GM19395 (cell line): ENCODE results near the gene SLC25A3.
"Not testable (repeated sequence)": the region's sequence is repeated elsewhere in the genome, so short reads cannot be mapped to it uniquely, and the experiment has no call there.

Source experiments
- ATAC-seq: cut with Tn5 transposase; IDR thresholded peaks from one replicate; pipeline ENCODE4 v1.9.1; 2021; ENCODE audit warnings: mild to moderate bottlenecking, moderate library complexity; ENCODE audit not compliant: unreplicated experiment

SLC25A3 gene

DNA sequence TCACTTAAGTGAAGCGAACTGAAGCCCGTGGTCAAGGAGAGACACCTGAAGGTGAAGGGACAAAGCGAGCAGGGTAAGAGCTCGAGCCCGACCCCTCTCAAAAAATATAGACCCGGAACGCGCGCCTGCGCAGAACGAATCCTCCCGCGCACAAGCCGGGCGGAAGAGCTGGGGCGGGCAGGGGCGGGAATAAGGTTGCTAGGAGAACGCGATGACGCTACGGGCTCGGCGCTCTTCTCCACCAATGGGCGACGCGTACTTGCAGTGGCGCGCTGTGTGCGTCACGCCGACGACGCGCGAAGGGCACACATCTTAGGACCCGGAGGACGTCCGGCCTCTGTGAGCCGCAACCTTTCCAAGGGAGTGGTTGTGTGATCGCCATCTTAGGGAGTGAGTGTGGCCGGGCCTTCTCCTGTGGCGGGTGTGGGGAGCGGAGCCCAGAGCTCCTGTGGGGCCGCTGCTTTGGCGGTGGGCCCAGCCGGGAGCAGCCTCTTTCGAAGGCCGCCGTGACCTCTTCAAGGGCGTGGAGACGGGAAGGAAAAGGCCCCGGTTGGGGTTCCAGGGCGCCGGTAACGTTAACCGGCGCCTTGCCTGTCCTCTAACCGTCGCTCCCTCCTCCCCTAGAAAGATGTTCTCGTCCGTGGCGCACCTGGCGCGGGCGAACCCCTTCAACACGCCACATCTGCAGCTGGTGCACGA, at the start of gene SLC25A3:
Gene SLC25A3, plus strand, starts transcription at position 336 of the 699 bp plus-strand sequence. Its CDS starts 293 bp downstream, at position 629.
- peak; percentile 99 for ATAC-seq

DNA sequence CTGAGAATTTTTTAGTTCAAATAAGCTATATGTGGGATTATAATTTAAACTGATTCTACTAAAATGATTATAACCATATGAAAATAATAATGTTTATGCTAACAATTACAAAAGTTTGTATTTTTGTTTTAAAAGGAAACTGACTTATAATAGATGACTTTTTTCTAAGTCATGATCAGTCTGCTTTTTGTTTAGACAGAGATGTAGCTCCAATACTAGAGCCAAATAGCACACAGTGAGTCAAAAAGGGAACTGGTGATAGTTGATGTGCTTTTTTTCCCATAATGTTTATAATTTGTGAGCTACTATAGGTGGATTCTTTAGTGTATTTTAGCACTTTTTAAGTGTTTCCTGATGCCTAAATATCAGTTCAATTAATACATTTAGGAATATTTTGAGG, 49.8 kb upstream of the SLC25A3 start:
- no peak for ATAC-seq

DNA sequence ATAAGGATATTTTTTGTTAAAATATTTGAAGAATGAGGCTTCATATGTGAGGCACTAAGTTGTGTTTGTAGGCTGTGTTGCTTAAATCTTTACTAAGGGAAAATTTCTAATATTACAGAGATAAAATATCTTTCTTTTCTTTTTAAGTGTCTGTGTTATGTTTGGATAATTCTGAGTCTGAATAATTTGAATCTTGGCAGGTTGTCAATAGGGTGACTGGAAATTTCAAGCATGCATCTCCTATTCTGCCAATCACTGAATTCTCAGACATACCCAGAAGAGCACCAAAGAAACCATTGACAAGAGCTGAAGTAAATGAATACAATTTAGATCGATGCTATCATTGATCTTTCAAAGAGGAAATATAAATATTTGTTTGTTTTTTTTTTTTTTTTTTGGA, 48.7 kb upstream of the SLC25A3 start:
- ATAC-seq: no peak

DNA sequence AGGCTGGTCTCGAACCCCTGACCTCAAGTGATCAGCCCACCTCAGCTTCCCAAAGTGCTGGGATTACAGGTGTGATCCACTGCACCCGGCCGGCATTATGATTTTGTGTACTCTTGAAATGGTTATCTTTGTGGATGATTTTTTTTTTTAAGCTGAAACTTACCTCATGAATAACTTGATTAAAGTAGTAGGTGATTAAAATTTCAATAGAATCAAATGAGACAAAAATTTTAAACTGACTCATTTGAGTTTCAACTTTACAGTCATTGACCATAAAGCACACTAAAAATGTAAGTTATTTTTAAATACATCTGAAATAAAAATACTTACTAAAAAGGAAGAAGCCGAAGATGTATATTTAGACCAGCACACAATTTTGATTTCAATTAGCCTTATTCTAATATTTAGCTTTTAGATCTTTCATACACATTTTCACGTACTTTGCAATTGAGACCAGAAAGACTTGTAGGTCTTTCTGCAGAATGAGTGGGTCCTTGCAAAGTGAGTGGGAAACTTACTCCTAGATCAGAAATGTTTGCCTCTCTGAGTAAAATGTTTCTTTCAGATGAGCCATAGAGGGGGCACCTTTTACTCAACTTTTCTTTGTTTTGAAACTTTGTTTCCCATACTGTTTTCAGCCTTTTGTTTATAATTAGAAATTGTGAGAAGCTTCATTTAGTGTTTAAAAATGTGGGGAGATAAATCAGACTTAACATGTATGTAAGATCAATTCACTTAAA, 43.9 kb upstream of the SLC25A3 start:
- no peak for ATAC-seq

DNA sequence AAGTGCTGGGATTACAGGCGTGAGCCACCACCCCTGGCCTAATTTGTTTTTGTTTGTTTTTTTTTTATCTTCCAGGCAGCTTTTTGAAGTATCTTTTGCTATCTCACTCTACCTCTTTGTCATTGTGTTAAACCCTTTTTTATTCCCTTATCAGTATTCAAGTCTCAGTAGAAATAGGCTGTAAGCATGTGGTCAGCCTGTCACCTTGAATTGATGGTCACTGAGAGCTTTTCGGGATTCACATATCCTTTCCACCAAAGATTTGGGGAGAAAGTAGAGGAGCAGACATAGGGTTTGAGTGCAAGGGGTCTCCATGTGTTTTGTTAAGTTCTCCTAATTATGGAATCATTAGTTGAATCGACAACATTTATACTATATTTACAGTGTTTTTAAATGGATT, 41.7 kb upstream of the SLC25A3 start:
- no peak for ATAC-seq

DNA sequence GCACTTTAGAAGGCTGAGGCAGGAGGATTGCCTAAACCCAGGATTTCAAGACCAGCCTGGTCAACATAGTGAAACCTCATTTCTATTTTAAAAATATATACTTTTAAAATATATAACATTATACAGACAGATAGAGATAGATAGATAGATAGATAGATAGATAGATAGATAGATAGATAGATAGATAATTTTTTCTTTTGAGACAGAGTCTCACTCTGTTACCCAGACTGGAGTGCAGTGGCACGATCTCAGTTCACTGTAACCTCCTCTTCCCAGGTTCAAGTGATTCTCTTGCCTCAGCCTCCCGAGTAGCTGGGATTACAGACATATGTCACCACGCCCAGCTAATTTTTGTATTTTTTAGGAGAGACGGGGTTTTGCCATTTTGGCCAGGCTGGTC, 35.4 kb upstream of the SLC25A3 start:
- ATAC-seq: not testable (repeated sequence)

DNA sequence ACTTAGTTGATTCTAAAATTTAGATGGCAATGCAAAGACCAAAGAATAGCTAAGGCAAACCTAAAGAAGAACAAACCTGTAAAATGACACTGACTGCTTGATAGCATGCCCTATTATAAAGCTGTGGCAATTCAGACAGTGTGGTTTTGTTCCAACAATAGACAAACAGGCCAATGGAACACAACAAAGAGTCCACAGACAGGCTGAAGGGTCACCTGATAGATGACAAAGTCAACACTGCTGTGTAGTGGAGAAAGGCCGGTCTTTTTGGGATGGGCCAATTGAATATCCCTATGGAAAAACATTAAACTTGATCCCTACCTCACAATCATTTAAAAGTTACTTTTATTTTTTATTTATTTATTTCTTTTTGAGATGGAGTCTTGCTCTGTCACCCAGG, 33.8 kb upstream of the SLC25A3 start:
- no peak for ATAC-seq

DNA sequence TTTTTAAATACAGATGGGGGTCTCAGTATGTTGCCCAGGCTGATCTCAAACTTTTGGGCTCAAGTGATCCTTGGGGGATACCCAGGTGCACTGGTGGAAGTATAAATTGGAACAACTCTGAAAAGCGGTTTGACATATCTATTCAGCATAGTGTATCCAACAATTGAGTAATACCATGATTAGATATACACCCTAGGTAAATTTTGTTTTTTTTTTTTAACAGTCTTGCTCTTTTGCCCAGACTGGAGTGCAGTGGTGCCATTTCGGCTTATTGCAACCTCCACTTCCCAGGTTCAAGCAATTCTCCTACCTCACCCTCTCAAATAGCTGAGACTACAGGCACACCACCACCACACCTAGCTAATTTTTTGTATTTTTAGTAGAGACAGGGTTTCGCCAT, 31.6 kb upstream of the SLC25A3 start:
- no peak for ATAC-seq

DNA sequence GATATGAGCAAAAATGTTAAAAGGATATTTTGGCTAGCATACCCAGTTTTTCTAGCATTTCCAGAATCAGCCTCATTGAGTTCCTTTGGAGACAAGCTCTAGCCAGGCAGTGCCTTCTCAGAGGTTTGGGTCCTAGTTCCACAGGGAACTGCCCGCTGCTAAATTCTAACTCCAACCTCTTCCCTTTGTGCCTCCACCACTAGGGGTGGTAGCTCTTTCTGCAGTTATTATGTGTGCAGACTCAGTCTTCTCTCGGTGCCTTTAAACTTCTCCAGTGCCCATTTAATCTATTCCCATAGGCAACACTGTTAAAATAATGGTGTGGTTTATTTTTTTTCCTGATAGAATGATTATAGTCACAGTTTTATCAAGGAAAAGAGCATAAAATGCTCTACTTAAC, 21.5 kb upstream of the SLC25A3 start:
- no peak for ATAC-seq

DNA sequence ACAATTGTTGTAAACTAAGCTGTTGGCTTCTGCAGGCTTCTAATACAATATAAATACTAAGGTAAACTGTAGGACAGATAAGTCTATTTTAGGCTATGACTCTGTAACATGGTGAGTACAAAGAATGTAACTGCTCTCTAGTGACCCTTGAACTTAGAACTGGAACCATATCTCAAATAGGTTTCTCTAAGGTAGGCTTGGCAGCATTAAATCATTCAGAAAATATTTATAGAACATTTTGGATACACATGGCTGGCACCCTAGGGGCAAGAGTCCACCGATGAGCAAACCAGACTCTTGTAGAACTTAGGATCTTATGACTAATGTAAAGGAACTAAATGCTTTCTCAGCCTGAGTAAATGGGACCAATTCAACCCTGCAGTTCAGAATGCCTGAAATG, 19.4 kb upstream of the SLC25A3 start:
- ATAC-seq: no peak

DNA sequence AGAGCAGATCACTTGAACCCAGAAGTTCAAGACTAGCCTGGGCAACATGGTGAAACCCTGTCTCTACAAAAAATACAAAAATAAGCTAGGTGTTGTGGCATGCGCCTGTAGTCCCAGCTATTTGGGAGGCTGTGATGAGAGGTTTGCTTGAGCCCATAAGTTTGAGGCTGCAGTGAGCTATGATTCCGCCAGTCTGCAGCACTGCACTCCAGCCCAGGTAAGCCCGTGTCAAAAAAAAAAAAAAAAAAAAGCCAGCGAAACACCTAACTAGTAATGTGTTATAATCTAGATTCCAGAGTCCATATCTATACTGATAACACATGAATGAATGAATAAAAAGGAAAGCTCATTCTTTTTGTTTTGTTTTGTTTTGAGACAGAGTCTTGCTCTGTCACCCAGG, 18.5 kb upstream of the SLC25A3 start:
- ATAC-seq: no peak

DNA sequence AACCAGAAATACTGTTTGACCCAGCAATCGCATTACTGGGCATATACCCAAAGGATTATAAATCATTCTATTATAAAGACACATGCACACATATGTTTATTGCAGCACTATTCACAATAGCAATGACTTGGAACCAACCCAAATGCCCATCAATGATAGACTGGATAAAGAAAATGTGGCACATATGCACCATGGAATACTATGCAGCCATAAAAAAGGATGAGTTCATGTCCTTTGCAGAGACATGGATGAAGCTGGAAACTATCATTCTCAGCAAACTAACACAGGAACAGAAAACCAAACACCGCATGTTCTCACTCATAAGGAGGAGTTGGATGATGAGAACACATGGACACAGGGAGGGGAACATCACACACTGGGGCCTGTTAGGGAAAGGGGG, 16.7 kb upstream of the SLC25A3 start:
- not testable (repeated sequence) for ATAC-seq

DNA sequence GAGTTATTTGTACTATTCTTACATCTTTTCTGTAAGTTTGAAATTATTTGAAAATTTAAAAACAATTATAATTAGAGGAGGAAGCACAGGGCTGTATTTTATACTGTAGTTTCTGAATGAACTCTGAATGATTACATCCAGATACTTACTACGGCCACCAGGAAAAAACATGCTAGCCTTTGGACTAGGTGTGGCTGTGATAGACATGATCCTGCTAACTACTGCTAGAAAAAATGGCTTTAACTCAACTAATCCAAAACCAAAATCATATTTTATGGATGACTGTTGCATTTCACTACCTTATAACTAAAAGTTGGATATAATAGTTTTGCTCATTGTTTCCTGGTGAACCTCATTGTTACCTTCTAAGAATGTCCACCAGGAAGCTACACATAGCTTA, 15.1 kb upstream of the SLC25A3 start:
- no peak for ATAC-seq

DNA sequence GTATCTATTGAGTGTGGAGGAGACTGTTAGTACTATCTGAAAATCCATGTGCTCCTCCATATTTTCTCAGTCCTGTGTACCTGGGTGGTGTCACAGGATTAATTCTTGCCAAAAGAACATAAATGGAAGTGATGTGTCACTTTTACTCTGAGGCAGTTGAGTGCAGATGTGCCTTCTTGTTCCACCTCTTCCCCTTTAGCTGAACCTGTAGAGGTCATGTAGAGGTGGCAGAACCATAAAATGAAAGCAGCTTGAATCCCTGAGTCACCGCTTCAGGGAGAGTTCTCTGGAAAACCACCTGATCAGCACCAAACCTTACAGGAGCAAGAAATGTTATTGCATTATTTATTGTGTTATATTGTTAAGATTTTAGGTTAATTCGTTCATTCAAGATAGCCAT, 14.7 kb upstream of the SLC25A3 start:
- no peak for ATAC-seq

DNA sequence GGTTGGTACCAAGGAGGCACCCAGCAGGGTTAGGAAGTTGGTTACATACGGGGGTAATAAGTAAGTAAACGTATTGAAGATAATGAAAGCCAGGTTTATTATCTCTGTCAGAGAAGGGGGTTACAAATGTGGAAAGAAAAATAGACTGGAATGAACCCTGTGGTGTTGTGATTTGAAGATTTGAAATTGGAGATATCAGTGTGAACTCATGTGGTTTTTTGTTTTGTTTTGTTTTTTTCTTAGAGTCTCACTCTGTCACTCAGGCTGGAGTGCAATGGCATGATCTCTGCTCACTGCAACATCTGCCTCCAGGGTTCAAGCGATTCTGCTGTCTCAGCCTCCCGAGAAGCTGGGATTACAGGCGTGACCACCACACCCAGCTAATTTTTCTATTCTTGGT, 14.1 kb upstream of the SLC25A3 start:
- ATAC-seq: no peak

DNA sequence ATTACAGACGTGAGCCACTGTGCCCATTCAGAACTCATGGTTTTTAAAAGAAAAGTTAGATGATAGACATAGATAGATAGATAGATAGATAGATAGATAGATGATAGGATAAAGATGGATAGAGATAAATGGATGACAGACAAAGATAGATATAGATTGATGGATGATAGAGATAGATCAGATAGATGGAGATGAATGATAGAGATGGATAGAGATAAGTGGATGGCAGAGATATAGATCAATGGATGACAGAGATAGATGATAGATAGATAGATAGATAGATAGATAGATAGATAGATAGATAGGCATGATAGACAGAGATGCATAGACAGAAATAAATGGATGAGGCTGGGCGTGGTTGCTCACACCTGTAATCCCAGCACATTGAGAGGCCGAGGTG, 13.7 kb upstream of the SLC25A3 start:
- no peak for ATAC-seq

DNA sequence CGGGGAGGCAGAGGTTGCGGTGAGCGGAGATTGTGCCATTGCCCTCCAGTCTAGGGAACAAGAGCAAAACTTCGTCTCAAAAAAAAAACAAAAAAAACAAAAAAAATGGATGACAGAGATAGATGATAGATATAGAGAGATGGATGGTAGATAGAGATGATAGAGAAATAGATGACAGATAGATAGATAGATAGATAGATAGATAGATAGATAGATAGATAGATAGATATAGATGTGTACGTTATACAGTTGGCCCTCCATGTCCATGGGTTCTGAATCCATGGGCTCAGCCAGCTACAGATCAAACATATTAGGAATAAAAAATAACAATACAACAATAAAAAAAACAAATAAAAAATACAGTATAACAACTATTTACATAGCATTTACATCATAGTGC, 12.8 kb upstream of the SLC25A3 start:
- ATAC-seq: no peak

DNA sequence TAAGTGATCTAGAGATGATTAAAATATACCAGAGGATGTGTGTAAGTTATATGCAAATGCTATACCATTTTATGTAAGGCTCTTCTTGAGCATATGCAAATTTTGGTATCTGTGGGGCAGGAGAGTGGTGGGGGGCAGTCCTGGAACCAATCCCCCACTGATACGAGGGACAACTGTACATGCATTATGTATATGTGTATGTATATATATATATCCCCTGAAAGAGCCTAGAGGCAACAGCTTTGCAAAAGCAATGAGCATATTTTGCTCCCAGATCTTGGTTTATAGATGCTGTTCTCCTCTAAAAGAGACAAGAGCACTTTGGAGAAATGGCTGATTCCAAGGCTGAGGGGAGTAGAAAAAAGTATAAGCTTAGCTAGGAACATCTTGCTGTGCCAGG, 12.4 kb upstream of the SLC25A3 start:
- ATAC-seq: no peak

DNA sequence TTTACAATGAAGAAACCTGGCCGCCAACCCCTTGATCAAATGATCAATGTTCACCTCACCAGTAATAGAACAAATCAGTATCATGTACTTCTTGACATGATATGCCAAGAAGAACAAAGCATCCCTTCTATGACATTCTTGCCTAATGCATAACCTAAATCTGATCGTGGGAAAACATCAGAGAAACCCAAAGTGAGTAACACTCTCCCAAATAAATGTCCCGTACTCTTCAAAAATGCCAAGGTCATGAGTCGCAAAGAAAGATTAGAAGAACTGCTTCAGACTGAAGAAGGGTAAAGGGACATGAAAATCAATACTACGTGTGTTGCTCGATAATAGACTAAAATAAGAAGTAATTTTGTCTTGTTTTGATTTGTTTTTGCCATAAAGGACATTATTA, 11.4 kb upstream of the SLC25A3 start:
- no peak for ATAC-seq

DNA sequence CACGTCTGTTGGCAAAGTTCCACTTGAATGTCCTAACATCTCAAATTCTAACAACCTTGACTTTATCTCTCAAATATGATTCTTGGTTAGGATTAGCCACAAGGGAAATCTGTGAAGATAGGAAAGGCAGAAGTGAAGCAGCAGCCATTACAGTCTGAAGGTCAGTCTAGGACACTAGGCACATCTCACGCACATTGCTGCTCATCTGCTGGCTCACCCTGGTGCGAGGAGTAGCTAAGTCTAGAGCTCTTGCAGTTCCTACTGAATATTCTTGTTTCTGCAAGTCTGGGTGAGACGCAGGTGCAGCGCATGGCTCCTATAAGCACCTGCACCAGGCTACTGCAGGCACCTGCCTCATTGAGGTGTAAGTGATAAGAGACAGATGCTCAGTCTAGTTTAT, 6.4 kb upstream of the SLC25A3 start:
- ATAC-seq: no peak

DNA sequence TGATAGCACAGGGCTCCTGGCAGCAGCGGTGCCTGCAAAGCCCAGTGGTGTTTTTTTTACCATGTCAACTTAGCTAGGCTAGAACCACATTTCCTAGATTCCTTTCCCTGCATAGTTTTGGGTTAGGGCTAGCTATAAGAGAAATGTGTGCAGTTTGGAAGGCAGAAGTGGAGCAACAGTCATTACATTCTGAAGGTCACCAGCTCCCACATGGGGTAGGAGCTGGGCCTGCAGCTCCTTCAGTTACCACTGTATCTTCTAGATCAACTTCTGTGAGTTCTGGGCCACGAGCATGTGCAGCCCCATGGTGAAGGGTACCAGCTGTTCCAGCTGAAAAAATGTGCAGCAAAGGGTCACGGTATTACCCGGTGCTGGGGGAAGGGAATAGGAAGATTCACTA, 2.3 kb upstream of the SLC25A3 start:
- ATAC-seq: no peak

DNA sequence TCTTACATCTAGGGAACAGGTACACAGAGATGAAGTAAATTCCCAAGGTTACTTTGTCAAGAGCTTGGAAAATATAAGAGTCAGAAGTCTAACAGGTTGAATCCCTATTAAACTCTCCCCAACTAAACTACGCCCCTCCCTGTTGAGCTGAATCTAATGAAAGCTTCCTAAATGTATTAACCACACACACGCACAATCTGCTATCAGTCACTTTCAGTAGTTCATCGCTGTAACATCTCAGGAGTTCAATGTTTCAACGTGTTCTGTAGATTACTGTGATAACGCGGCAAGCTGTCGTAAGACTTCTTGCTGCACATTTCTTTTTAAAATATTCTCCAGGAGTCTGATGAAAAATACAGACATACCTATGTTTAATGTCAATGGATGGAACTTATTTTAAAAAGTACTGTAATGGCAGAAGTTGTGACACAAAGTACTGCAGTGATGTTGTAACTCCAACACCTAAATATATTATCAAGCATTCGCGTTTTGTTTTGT, 612 bp upstream of the SLC25A3 start:
- no peak for ATAC-seq
